Measurements from ENCODE around the gene GALNTL6.

GRCh38 chr4:172680691-172681090 lies 867.5 kb downstream of the GALNTL6 start:
- no peak for TF ChIP-seq POLR2A (IDR thresholded peaks at IDR 0.05; ENCODE audit: low read length)
- TF ChIP-seq GATA1 (IDR thresholded peaks at IDR 0.05; ENCODE audit: low read depth, low read length): no peak
